ENCODE measurements around the gene MSH4.

- TF ChIP-seq POLR2A (IDR thresholded peaks at IDR 0.05) = no peak
- TF ChIP-seq CTCF (IDR thresholded peaks at IDR 0.05) = no peak
- TF ChIP-seq EP300 (IDR thresholded peaks at IDR 0.05) = no peak
These were observed 44.7 kb downstream of the MSH4 start for GRCh38 chr1:75841421-75841820.
